HG03575 (cell line): ENCODE measurements around the gene CD300E.

Experiments used
- ATAC-seq: cut with Tn5 transposase; IDR thresholded peaks from one replicate; pipeline ENCODE4 v1.9.1; 2021; ENCODE audit not compliant: unreplicated experiment, insufficient number of reproducible peaks, low FRiP score; ENCODE audit errors: extremely low read depth

Gene CD300E

GRCh38 chr17:74573169-74573568 lies 50.4 kb downstream of the CD300E start:
- no peak for ATAC-seq

DNA sequence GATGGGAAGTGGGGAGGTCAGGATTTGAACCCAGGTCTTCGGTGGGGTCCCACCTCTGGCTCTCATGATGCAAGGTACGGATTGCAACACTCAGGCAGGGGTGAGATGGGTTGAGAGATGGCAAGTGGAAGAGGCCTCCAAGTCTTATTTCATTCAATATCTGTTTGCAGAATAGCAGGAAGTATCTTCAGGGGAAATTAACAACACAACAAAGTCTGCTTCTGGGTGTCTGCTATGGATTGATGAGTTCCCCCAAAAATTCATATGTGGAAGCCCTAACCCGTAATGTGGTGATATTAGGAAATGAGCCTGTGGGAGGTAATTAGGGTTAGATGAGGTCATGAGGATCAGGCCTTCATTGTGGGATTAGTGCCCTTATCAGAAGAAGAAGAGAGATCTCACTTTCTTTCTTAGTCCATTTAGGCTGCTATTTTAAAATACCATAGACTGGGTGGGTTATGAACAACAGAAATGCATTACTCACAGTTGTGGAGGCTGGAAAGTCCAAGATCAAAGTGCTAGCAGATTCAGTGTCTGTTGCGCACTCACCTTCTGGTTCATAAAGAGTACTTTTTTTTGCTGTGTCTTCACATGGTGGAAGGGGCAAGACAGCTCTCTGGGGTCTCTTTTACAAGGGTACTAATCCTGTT lies 51.8 kb downstream of the CD300E start:
- no peak for ATAC-seq

GRCh38 chr17:74569020-74570003 lies 54.2 kb downstream of the CD300E start:
- ATAC-seq, result no peak

GRCh38 chr17:74568106-74568873 lies 55.2 kb downstream of the CD300E start:
- ATAC-seq, result no peak

GRCh38 chr17:74567397-74567796 lies 56.1 kb downstream of the CD300E start, which contains the start of gene CD300H:
Gene CD300H, minus strand, starts transcription at chr17:74567509.
- no peak for ATAC-seq

- no peak for ATAC-seq
These were observed 57.3 kb downstream of the CD300E start for GRCh38 chr17:74566132-74566753.

GRCh38 chr17:74565126-74565525 lies 58.4 kb downstream of the CD300E start:
- no peak for ATAC-seq

GRCh38 chr17:74563358-74563757 lies 60.2 kb downstream of the CD300E start:
- ATAC-seq, result no peak

- ATAC-seq, result no peak
These were observed 62.0 kb downstream of the CD300E start for GRCh38 chr17:74561586-74561985.
